Skin epidermis (tissue), 12 donors: ENCODE measurements around the gene CDH23.

Source experiments
- H3K27ac ChIP-seq, 21 experiments: fragments of 200-600 bp; sonication (generic) in 11 of 21; one replicate each; pipeline ENCODE4 v1.5.0; 2020; ENCODE audit warnings: mild to moderate bottlenecking in 3 of 21, inconsistent platforms in 2 of 21, moderate library complexity in 2 of 21
- H3K4me3 ChIP-seq, 7 experiments: fragments of 200-600 bp; sonication (generic) in 2 of 7; one replicate each; pipeline ENCODE4 v1.5.0; 2020; ENCODE audit warnings: inconsistent platforms in 2 of 7, mild to moderate bottlenecking in 2 of 7, moderate library complexity in 1 of 7

CDH23 gene

DNA sequence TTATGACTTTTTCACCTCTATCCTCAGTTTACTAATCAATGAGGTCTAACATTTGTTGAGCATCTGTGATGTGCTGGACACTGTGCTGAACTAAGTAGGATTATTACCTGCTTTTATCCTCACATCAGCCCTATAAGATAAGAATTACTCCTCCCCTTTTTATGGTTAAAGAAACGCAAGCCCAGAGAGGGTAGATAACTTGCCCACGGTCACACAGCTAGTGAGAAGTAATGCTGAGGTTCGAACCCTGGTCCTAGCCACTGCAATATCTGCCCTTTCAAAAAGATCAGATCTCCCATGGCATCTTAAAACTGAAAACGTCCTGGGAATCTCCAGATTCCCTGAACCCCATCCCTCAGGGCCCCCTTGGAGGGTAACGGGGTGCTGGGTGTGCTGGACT, 204.6 kb downstream of the CDH23 start:
- no peak overlapping the region for H3K4me3 ChIP-seq
- peak overlapping the region in 14 of 21 experiments; percentile 14 to 89 (median 57) for H3K27ac ChIP-seq

GRCh38 chr10:71603150-71603549, 206.4 kb downstream of the CDH23 start:
- Histone ChIP-seq H3K27ac (peak overlapping the region in 5 of 21 experiments; percentile 6 to 47 (median 31)), H3K4me3 (no peak overlapping the region)

- Histone ChIP-seq H3K4me3 (no peak overlapping the region), H3K27ac (peak overlapping the region in 3 of 21 experiments; percentile 21 to 47 (median 31))
Measured at GRCh38 chr10:71603754-71604153, 207.0 kb downstream of the CDH23 start.

- H3K27ac ChIP-seq: peak overlapping the region in 2 of 21 experiments; percentile 18 to 21
Measured at GRCh38 chr10:71604324-71605018, 207.8 kb downstream of the CDH23 start.

GRCh38 chr10:71605263-71605962, 208.7 kb downstream of the CDH23 start:
- Histone ChIP-seq H3K27ac (no peak overlapping the region), H3K4me3 (no peak overlapping the region)

More at GRCh38 chr10:71604324-71605018, 207.8 kb downstream of the CDH23 start:
- no peak overlapping the region for H3K4me3 ChIP-seq

DNA sequence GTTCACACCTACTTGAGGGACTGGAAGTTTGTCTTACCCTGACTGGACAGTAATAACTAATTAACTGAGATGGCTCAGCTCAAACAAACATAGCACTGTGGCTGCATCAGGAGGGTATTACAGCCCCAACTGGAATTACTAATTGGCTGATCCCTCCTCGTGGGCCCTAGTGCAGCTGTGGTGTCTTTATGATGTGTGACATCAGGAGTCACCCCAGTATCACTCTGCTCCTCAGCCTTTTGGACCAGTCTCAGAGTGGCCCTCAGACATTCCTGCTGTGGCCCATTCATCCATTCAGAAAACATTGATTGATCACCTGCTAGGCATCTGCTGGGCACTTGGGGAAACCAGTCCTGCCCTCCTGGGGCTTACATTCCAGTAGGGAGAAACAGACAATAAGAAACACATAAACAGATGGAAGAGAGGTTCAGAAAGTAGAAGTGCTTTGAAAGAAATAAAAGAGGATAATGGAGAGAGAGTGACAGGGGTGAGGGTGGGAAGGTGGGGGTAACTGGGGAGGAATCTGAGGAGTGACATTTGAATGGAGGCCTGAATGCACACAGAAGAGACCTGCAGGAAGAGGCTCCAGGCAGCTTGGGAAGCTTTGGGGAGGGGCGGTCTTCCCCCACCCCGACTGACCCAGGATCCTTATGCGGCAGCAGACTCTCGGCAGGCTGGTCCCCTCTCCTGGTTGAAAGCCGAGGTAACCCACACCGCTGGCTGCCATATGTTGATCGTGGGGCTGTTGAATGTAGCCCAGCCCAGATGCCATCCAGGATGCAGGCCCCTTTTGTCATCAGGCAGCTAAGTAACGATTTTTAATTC, 209.7 kb downstream of the CDH23 start:
- H3K4me3 ChIP-seq: no peak overlapping the region
- no peak overlapping the region for H3K27ac ChIP-seq

- H3K4me3 ChIP-seq: no peak overlapping the region
- no peak overlapping the region for H3K27ac ChIP-seq
Measured at GRCh38 chr10:71607082-71607443, 210.3 kb downstream of the CDH23 start.

DNA sequence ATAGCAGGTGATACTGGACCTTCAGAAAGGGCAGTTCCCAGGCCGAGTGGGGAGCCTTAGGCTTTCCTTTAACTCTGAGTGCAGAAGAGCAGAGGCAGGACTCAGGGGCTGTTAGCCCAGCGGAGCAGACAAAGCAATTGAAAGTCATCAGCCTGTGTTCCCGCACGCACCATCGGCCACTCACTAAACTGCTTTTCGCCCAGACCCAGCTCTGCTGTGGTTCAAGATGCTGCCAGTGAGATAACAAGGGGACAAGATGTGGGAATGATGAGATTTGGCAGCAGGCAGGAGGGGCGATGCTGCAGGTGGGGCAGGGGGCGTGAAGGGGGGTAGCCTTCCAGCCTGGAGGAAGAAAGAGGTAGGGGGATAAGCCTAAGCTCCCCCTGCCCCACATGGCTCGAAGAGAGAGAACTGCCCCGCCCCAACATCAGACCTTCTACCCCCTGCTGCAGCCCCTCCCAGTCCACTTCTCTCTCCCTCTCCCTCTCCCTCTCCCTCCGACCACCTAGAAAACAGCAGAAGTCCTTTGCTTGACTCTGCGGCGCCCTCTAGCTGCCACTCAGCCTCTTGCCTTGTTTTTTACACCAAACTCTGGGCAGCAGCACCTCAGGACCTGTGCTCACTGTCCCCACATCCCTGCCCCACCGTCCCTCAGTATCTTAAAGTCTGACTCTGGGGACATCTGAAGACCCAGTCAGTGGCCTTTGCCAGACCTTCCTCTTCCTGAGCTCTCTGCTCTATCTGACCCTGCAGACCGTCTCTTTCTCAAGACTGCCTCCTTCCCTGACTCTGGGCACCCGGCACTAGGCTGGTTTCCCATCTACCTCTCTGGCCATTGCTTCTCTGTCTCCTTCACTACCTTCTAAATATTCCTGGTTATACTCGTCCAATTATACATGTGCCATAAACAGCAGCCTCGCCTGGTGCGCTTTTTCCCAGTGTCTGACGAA, 212.4 kb downstream of the CDH23 start:
- Histone ChIP-seq H3K4me3 (no peak overlapping the region), H3K27ac (no peak overlapping the region)

GRCh38 chr10:71610651-71611050, 213.9 kb downstream of the CDH23 start:
- no peak overlapping the region for H3K4me3 ChIP-seq
- no peak overlapping the region for H3K27ac ChIP-seq

DNA sequence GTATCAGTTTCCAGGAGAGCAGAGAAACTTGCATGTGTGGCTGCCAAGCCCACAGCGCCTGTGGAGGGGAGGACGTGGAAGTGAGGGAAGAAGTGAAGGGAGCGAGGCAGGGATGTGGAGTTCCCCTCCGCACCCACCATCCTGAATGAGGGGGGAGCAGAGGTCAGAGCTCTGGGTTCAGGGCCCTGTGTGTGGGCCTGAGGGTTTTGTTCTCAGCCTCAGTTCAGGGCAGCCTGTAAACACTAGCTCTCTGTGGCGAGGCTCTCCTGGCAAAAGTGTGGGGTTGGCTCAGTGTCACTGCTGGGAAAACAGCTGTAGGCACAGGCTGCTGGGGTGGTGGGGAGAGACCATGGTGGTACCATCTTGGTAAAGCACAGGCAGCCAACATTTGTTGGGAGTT, 214.4 kb downstream of the CDH23 start:
- no peak overlapping the region for H3K4me3 ChIP-seq

DNA sequence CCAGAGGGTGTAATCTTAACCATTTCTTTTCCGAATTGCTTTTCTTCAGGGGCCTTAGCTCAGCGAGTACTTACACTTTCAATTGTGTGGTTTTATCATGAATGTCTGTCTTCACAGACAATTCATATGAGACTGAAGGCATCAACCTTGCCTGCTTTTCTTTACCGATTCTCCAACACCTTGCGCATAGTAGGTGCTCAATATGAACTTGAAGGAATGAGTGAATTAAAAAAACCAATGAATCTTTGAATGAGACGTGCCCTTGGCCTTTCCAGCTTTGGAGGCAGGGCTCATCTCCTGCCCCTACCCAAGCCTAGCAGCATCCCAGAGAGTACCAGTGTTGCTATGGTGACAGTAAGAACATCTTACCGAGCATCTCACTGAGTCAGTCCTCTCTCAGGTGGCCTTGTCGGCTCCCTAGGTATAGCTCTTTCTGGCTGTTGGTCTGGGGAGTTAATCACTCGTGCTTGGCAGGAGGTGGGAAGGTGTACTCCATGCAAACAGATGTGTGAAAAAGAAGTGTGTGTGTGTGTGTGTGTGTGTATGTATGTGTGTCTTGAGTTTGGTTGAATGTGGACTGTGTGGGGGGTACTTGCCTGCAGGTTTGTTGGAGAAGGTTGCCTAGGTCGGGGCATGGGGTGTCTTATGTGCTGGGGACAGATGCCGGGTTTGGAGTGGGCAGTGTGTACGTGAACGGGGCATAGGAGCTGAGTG, 215.1 kb downstream of the CDH23 start:
- H3K4me3 ChIP-seq: no peak overlapping the region
- H3K27ac ChIP-seq: no peak overlapping the region

More for the DNA sequence above, 214.4 kb downstream of the CDH23 start:
- H3K27ac ChIP-seq: no peak overlapping the region

- Histone ChIP-seq H3K4me3 (no peak overlapping the region), H3K27ac (no peak overlapping the region)
Measured at GRCh38 chr10:71613261-71613777, 216.6 kb downstream of the CDH23 start.

- H3K27ac ChIP-seq: no peak overlapping the region
- H3K4me3 ChIP-seq: no peak overlapping the region
Measured at GRCh38 chr10:71613877-71614276, 217.2 kb downstream of the CDH23 start.

GRCh38 chr10:71614946-71615345, 218.2 kb downstream of the CDH23 start:
- H3K4me3 ChIP-seq: no peak overlapping the region
- no peak overlapping the region for H3K27ac ChIP-seq

- Histone ChIP-seq H3K27ac (no peak overlapping the region), H3K4me3 (no peak overlapping the region)
Measured at GRCh38 chr10:71615538-71616329, 219.0 kb downstream of the CDH23 start.

GRCh38 chr10:71616817-71617654, 220.3 kb downstream of the CDH23 start:
- Histone ChIP-seq H3K27ac (no peak overlapping the region), H3K4me3 (no peak overlapping the region)

DNA sequence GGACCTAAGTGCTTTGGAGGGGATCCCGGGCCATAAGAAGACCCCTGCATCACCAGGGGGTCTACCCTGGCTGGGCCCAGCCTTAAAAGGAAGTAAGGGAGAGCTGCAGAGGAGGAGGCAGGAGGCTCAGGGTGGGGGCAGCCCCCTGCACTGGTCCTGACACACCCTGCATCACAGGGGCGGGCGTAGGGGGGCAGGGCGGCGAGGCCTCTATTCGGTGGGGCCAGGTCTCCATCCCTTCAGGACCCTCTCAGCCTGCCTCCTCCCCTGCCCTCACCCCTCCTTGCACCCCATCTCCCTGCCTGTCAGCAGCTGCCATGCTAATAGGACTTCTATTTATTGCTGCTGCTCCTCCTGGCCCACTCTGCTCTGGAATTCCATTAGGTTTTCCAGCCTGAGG, 221.5 kb downstream of the CDH23 start:
- Histone ChIP-seq H3K4me3 (no peak overlapping the region), H3K27ac (no peak overlapping the region)
